Body of pancreas (tissue), 4 donors: Measurements from ENCODE around the gene OR7G2.

Source experiments
- POLR2A ChIP-seq, 3 donors: fragments of 450-650 bp; IDR thresholded peaks; one replicate each; pipeline ENCODE4 v1.6.1; 2016; ENCODE audit warnings: antibody characterized with exemption in 3 of 3, mild to moderate bottlenecking in 2 of 3
- TF ChIP-seq, protein P1 (sequence below), 7 experiments: fragments of 450-650 bp in 4 of 7; fragments of 200-600 bp in 3 of 7; sonication (generic) in 3 of 7; IDR thresholded peaks; one replicate each; pipeline ENCODE4 v1.5.1; 2016 to 2019; ENCODE audit warnings: antibody characterized with exemption in 7 of 7

DNA sequence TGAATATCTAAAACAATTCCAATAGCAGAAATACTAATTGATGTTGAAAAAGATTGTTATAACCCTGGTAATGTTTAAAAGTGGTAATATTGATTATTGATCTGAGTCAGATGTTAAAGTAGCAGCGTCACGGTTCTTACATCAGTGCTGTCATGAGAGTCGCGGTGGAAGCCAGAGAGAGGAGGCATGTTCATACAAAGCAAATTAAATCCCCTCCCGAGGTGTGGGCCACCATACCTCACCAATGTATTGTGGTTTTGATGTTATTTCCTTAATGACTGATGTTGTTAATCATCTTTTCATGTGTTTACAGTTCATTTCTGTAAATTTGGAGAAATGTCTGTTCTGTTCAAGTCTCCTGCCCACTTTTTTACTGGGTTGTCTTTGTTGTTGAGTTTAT lies 44.1 kb upstream of the OR7G2 start:
- TF ChIP-seq, protein P1, sequence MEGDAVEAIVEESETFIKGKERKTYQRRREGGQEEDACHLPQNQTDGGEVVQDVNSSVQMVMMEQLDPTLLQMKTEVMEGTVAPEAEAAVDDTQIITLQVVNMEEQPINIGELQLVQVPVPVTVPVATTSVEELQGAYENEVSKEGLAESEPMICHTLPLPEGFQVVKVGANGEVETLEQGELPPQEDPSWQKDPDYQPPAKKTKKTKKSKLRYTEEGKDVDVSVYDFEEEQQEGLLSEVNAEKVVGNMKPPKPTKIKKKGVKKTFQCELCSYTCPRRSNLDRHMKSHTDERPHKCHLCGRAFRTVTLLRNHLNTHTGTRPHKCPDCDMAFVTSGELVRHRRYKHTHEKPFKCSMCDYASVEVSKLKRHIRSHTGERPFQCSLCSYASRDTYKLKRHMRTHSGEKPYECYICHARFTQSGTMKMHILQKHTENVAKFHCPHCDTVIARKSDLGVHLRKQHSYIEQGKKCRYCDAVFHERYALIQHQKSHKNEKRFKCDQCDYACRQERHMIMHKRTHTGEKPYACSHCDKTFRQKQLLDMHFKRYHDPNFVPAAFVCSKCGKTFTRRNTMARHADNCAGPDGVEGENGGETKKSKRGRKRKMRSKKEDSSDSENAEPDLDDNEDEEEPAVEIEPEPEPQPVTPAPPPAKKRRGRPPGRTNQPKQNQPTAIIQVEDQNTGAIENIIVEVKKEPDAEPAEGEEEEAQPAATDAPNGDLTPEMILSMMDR (IDR thresholded peaks at IDR 0.05), result no peak
- no peak for TF ChIP-seq POLR2A (IDR thresholded peaks at IDR 0.05)
